Colonic mucosa (tissue), 4 donors: ENCODE results near the gene PLPPR1. TPM values are rescaled to one million over a fixed set of nuclear protein-coding genes. Genes with fewer than 3 reads are reported as not detected.
"Not testable (repeated sequence)": the region's sequence is repeated elsewhere in the genome, so short reads cannot be mapped to it uniquely, and the experiment has no call there.

Source experiments
- DNase-seq: peaks from one replicate; pipeline ENCODE4 v3.0.0-alpha.2; 2020
- H3K27ac ChIP-seq: fragments of 200-600 bp; one replicate; pipeline ENCODE4 v1.8.0; 2021
- H3K27me3 ChIP-seq: fragments of 200-600 bp; one replicate; pipeline ENCODE4 v1.8.0; 2021
- H3K36me3 ChIP-seq: fragments of 200-600 bp; one replicate; pipeline ENCODE4 v1.8.0; 2021
- H3K4me1 ChIP-seq: fragments of 200-600 bp; one replicate; pipeline ENCODE4 v1.8.0; 2021; ENCODE audit warnings: mild to moderate bottlenecking
- H3K4me3 ChIP-seq: fragments of 200-600 bp; one replicate; pipeline ENCODE4 v1.8.0; 2021
- H3K9ac ChIP-seq, 2 donors: one replicate each; pipeline ENCODE4 v1.7.0; 2013; ENCODE audit warnings: control low read depth in 2 of 2, low read depth in 2 of 2, low read length in 2 of 2
- H3K9me3 ChIP-seq: fragments of 200-600 bp; one replicate; pipeline ENCODE4 v1.8.0; 2021
- CTCF ChIP-seq: fragments of 200-600 bp; IDR thresholded peaks from one replicate; pipeline ENCODE4 v1.8.0; 2022; ENCODE audit warnings: antibody characterized with exemption, mild to moderate bottlenecking
- intact Hi-C: fragments of 100-400 bp; cut with DNase I; formaldehyde crosslinking; loops from one replicate; pipeline ENCODE4 v1.14.1; 2022
- total RNA-seq, 2 donors: library from RNA; stranded (reverse); fragmentation: NEBNext Ultra II Directional in 1 of 2; extraction: Animal tissue kit (Norgen Biotek cat#: 25700) in 1 of 2; gene quantifications; one replicate each; pipeline ENCODE4 v1.2.1, GENCODE V29; 2021
- donor health status: healthy.
- donor health status: DM: no; HTN: no; CAD: no.
- donor health status: DM: no; HTN: no; CAD: no.

Gene PLPPR1
- total RNA-seq, 2 donors from 2014 or later, result 0.25 to 0.69 TPM

GRCh38 chr9:101326035-101326434 lies 297.5 kb downstream of the PLPPR1 start:
- DNase-seq, result no peak
- no peak overlapping the region for H3K27ac ChIP-seq
- intact Hi-C loops, result no loop called here
- H3K4me1 ChIP-seq, result no peaks in the 10 kb centered on the region
- TF ChIP-seq CTCF, result no peak
- H3K36me3 ChIP-seq, result no peaks in the 10 kb centered on the region
- H3K4me3 ChIP-seq, result no peak overlapping the region
- H3K9ac ChIP-seq, result no peak overlapping the region
- H3K27me3 ChIP-seq, result no peaks in the 10 kb centered on the region
- H3K9me3 ChIP-seq, result no peaks in the 10 kb centered on the region

- TF ChIP-seq CTCF, result no peak
- H3K9me3 ChIP-seq, result no peaks in the 10 kb centered on the region
- intact Hi-C loops, result no loop called here
- no peak overlapping the region for H3K4me3 ChIP-seq
- H3K36me3 ChIP-seq, result no peaks in the 10 kb centered on the region
- H3K9ac ChIP-seq, result no peak overlapping the region
- no peaks in the 10 kb centered on the region for H3K27me3 ChIP-seq
- DNase-seq, result no peak
- H3K27ac ChIP-seq, result no peak overlapping the region
- no peaks in the 10 kb centered on the region for H3K4me1 ChIP-seq
Observed at GRCh38 chr9:101326501-101326900, 298.0 kb downstream of the PLPPR1 start.

- intact Hi-C loops, H3K9me3 ChIP-seq, H3K4me3 ChIP-seq, H3K9ac ChIP-seq, H3K27me3 ChIP-seq, H3K4me1 ChIP-seq, H3K27ac ChIP-seq, H3K36me3 ChIP-seq: not testable (repeated sequence)
- peak; percentile 38 for DNase-seq
Observed at GRCh38 chr9:101327422-101327909, 298.9 kb downstream of the PLPPR1 start.

GRCh38 chr9:101332362-101332761 lies 303.8 kb downstream of the PLPPR1 start:
- no peak overlapping the region for H3K27ac ChIP-seq
- H3K36me3 ChIP-seq, result no peaks in the 10 kb centered on the region
- no peak for TF ChIP-seq CTCF
- no peak overlapping the region for H3K9ac ChIP-seq
- DNase-seq, result no peak
- H3K9me3 ChIP-seq, result no peaks in the 10 kb centered on the region
- no peaks in the 10 kb centered on the region for H3K4me1 ChIP-seq
- no peaks in the 10 kb centered on the region for H3K27me3 ChIP-seq
- intact Hi-C loops, result no loop called here
- no peak overlapping the region for H3K4me3 ChIP-seq

- Histone ChIP-seq H3K9me3 (no peaks in the 10 kb centered on the region), H3K4me3 (no peak overlapping the region), H3K27me3 (no peaks in the 10 kb centered on the region), H3K4me1 (no peaks in the 10 kb centered on the region), H3K27ac (no peak overlapping the region), H3K9ac (no peak overlapping the region), H3K36me3 (no peaks in the 10 kb centered on the region)
- no peak for TF ChIP-seq CTCF
- DNase-seq, result no peak
- intact Hi-C loops, result no loop called here
Observed at GRCh38 chr9:101333490-101333889, 305.0 kb downstream of the PLPPR1 start.

- no peaks in the 10 kb centered on the region for H3K27me3 ChIP-seq
- H3K9me3 ChIP-seq, result no peaks in the 10 kb centered on the region
- H3K36me3 ChIP-seq, result no peaks in the 10 kb centered on the region
- no peak overlapping the region for H3K9ac ChIP-seq
- intact Hi-C loops, result no loop called here
- no peak overlapping the region for H3K4me3 ChIP-seq
- H3K27ac ChIP-seq, result no peak overlapping the region
- no peak for DNase-seq
- no peaks in the 10 kb centered on the region for H3K4me1 ChIP-seq
- no peak for TF ChIP-seq CTCF
Observed at GRCh38 chr9:101333926-101334702, 305.6 kb downstream of the PLPPR1 start.
